Chondrocyte (in vitro differentiated cells): Measurements from ENCODE around the gene HJV. TPM values are rescaled to one million over a fixed set of nuclear protein-coding genes. Genes with fewer than 3 reads are reported as not detected.
"Not testable (repeated sequence)": the region's sequence is repeated elsewhere in the genome, so short reads cannot be mapped to it uniquely, and the experiment has no call there.

Experiments
- DNase-seq: peaks from one replicate; pipeline ENCODE4 v3.0.0; 2021; ENCODE audit warnings: mixed read lengths, low spot score
- H3K27ac Mint-ChIP-seq: one replicate; pipeline ENCODE4 v1.8.0; 2021; ENCODE audit warnings: mild to moderate bottlenecking, moderate library complexity, mixed read lengths; ENCODE audit not compliant: unreplicated experiment
- H3K27me3 Mint-ChIP-seq: 2 replicates; pipeline ENCODE4 v1.8.0; 2021; ENCODE audit warnings: low read depth, mixed read lengths
- H3K36me3 Mint-ChIP-seq: 2 replicates; pipeline ENCODE4 v1.8.0; 2021; ENCODE audit warnings: low read depth, mixed read lengths
- H3K4me1 Mint-ChIP-seq: 2 replicates; pipeline ENCODE4 v1.8.0; 2021; ENCODE audit warnings: low read depth, mild to moderate bottlenecking, mixed read lengths
- H3K4me3 Mint-ChIP-seq: one replicate; pipeline ENCODE4 v1.8.0; 2021; ENCODE audit warnings: mild to moderate bottlenecking, moderate library complexity, mixed read lengths; ENCODE audit not compliant: unreplicated experiment
- H3K9me3 Mint-ChIP-seq: 2 replicates; pipeline ENCODE4 v1.8.0; 2021; ENCODE audit warnings: low read depth, mixed read lengths
- total RNA-seq: library from RNA; stranded (reverse); gene quantifications from 3 replicates; pipeline ENCODE4 v1.2.1, GENCODE V29; 2021
- TF ChIP-seq, protein P1 (sequence below): fragments of 200-600 bp; sonication (generic); IDR thresholded peaks from 2 replicates; pipeline ENCODE4 v1.5.0; 2021; ENCODE audit warnings: antibody characterized with exemption, mild to moderate bottlenecking, moderate library complexity

Gene HJV
- total RNA-seq, 1 donor from 2014 or later, result not detected

DNA sequence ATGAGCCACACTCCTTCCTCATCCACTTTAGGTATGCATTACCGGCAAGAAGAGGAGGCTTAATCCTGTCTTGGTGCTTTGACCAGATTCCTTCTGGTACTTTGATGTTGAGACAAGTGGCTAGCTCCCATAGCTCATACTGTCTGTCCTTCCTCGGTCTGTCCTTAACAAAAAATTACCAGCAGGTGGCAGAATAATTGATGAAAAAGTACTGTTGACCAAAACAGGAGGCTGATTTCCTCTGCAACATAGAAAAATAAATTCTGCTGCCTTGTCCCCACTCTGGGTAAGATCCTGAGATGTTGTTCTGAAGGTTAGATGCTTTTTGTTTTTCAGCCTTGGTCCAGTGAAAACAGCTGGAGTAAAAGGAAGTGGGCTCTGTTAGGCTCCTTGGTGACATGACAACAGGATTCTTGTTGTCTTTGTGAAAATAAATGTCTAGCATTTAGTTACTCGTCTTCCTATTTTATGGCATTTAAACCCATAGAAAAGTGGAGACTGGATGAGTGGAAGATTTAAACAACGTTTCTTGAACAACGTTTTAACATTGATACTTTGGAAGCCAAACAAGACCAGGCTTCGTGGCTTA is 11.2 kb upstream of the HJV start:
- Mint-ChIP-seq H3K27me3 (no peaks in the 10 kb centered on the region), H3K4me1 (peaks cover 17% of the 10 kb centered on the region), H3K4me3 (no peak overlapping the region), H3K9me3 (no peaks in the 10 kb centered on the region), H3K27ac (no peak overlapping the region), H3K36me3 (no peaks in the 10 kb centered on the region)
- TF ChIP-seq, protein P1, sequence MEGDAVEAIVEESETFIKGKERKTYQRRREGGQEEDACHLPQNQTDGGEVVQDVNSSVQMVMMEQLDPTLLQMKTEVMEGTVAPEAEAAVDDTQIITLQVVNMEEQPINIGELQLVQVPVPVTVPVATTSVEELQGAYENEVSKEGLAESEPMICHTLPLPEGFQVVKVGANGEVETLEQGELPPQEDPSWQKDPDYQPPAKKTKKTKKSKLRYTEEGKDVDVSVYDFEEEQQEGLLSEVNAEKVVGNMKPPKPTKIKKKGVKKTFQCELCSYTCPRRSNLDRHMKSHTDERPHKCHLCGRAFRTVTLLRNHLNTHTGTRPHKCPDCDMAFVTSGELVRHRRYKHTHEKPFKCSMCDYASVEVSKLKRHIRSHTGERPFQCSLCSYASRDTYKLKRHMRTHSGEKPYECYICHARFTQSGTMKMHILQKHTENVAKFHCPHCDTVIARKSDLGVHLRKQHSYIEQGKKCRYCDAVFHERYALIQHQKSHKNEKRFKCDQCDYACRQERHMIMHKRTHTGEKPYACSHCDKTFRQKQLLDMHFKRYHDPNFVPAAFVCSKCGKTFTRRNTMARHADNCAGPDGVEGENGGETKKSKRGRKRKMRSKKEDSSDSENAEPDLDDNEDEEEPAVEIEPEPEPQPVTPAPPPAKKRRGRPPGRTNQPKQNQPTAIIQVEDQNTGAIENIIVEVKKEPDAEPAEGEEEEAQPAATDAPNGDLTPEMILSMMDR, result peak; percentile 81
- DNase-seq, result no peak

DNA sequence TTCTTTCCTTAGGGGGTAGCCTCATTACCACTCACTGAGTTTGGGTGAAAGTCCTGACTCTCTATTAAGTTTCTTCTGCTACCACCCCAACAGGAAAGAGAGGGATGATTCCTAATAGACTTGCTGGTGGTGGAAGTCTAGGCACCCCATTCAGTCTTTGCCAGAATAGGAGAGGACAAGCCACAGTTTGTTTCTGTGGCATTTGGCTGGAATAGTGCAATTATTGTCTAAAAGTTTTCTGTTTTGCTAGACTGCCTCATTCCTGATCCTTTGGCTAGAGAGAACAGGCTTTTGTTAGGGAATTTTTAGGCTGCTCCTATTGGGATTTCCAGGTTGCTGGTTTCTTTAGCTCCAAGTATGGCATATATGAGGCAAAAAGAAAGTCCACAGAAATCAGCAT is 9.9 kb upstream of the HJV start:
- H3K4me1 Mint-ChIP-seq, result peaks cover 14% of the 10 kb centered on the region
- TF ChIP-seq, protein P1, result no peak
- no peaks in the 10 kb centered on the region for H3K27me3 Mint-ChIP-seq
- no peaks in the 10 kb centered on the region for H3K36me3 Mint-ChIP-seq
- no peak overlapping the region for H3K4me3 Mint-ChIP-seq
- no peak overlapping the region for H3K27ac Mint-ChIP-seq
- H3K9me3 Mint-ChIP-seq, result no peaks in the 10 kb centered on the region
- no peak for DNase-seq

DNA sequence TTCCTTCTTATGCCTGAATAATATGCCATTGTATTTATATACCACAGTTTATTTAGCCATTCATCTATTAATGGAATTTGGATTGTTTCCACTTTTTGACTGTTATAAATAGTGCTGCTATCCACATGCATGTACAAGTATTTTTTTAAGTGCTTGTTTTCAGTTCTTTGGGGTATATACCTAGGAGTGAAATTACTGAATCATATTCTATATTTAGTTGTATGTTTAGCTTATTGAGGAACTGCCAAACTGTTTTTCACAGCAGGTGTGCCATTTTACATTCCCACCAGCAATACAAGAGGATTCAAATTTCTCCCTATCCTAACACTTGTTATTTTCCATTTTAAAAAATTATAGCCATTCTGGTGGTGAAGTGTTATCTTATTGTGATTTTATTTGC is 7.6 kb upstream of the HJV start:
- no peaks in the 10 kb centered on the region for H3K36me3 Mint-ChIP-seq
- peaks cover 7% of the 10 kb centered on the region for H3K27me3 Mint-ChIP-seq
- DNase-seq, result no peak
- TF ChIP-seq, protein P1, result no peak
- no peak overlapping the region for H3K27ac Mint-ChIP-seq
- no peaks in the 10 kb centered on the region for H3K9me3 Mint-ChIP-seq
- H3K4me3 Mint-ChIP-seq, result no peak overlapping the region
- H3K4me1 Mint-ChIP-seq, result peaks cover 5% of the 10 kb centered on the region

DNA sequence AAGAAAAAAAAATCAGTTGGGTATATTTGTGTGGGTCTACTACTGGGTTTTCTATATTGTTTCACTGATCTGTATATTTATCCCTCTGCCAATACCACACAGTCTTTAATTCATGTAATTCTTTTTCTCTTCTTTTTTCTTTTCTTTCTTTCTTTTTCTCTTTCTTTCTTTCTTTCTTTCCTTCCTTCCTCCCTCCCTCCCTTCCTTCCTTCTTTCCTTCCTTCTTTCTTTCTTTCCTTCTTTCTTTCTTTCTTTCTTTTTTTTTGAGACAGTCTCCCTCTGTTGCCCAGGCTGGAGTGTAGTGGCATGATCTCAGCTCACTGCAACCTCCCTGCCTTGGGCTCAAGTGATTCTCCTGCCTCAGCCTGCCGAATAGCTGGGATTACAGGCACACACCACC is 5.1 kb upstream of the HJV start:
- H3K4me3 Mint-ChIP-seq, DNase-seq, H3K27ac Mint-ChIP-seq, H3K9me3 Mint-ChIP-seq, H3K4me1 Mint-ChIP-seq, H3K36me3 Mint-ChIP-seq: not testable (repeated sequence)
- H3K27me3 Mint-ChIP-seq, result peaks cover 11% of the 10 kb centered on the region

DNA sequence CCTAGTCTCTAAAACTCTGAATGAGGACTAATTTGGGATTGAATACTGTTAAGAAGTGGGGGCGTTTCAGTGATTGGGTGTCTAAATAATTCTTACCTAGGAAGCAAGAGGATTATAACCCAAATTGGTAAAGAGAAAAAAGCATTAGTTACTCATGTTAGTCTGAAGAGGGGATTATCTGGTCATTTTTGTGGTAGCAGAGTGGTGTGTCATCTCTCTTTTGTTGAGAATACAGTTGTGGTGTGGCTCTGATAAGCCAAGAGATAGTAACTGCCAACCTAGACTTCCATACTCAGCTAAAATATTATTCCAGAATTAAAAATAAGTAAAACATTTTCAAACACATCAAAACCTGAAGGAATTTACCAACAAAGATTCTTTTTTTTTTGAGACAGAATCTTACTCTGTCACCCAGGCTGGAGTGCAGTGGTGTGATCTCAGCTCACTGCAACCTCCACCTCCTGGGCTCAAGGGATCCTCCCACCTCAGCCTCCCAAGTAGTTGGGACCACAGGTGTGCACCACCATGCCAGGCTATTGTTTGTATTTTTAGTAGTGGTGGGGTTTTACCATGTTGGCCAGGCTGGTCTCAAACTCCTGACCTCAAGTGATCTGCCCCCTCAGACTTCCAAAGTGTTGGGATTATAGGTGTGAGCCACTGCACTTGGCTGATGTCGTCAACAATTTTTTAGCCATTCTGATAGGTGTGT is 4.4 kb upstream of the HJV start:
- not testable (repeated sequence) for H3K27ac Mint-ChIP-seq, H3K4me3 Mint-ChIP-seq, H3K36me3 Mint-ChIP-seq, H3K9me3 Mint-ChIP-seq, H3K4me1 Mint-ChIP-seq, DNase-seq
- peaks cover 15% of the 10 kb centered on the region for H3K27me3 Mint-ChIP-seq

DNA sequence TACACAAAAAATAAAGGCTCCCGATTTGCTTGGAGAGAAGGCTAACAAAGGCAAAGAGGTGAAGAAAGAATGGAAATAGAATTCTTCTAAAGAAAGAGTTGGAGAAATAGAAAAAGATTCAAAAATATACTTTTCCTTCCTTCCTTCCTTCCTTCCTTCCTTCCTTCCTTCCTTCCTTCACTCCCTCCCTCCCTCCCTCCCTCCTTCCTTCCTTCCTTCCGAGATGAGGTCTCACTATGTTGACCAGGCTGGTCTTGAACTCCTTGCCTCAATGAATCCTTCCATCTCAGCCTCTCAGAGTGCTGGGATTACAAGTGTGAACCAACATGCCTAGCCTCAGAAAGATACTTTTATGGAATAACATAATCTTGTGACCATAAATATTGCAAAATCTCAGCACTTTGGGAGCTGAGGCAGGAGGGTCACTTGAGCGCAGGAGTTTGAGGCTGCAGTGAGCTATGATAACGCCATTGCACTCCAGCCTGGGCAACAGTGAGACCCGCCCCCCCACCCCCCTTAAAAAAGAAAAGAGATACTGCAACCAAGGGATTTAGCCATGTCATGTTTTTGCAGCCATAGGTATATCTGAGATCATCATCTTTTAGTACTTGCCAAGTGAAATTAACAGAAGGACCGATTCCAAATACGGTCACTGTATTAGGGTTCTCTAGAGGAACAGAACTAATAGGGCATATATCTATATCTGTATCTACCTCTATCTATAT is 1.0 kb upstream of the HJV start:
- TF ChIP-seq, protein P1, result no peak
- no peak for DNase-seq
- peaks cover 9% of the 10 kb centered on the region for H3K4me1 Mint-ChIP-seq
- peaks cover 43% of the 10 kb centered on the region for H3K27me3 Mint-ChIP-seq
- peaks cover 5% of the 10 kb centered on the region for H3K36me3 Mint-ChIP-seq
- H3K27ac Mint-ChIP-seq, result no peak overlapping the region
- no peaks in the 10 kb centered on the region for H3K9me3 Mint-ChIP-seq
- no peak overlapping the region for H3K4me3 Mint-ChIP-seq
